Measurements from ENCODE around the gene TP53I13. TPM values are rescaled to one million over a fixed set of nuclear protein-coding genes. Genes with fewer than 3 reads are reported as not detected.
"Not testable (repeated sequence)": the region's sequence is repeated elsewhere in the genome, so short reads cannot be mapped to it uniquely, and the experiment has no call there.

TP53I13 gene, protein sequence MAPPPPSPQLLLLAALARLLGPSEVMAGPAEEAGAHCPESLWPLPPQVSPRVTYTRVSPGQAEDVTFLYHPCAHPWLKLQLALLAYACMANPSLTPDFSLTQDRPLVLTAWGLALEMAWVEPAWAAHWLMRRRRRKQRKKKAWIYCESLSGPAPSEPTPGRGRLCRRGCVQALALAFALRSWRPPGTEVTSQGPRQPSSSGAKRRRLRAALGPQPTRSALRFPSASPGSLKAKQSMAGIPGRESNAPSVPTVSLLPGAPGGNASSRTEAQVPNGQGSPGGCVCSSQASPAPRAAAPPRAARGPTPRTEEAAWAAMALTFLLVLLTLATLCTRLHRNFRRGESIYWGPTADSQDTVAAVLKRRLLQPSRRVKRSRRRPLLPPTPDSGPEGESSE
- 53.2 TPM for polyA plus RNA-seq (2012; ENCODE audit: insufficient read depth, insufficient read length)

- peak within 1 kb of the TSS; percentile 83 for H3K4me3 ChIP-seq (ENCODE audit: low read length)
- DNase-seq (ENCODE audit: low read depth, low spot score), result peak; percentile 85
Measured at GRCh38 chr17:29568331-29569244, at the start of gene TP53I13. TSS of gene TP53I13 (plus strand) at chr17:29568701. CDS start at chr17:29568759, 58 bp downstream.

DNA sequence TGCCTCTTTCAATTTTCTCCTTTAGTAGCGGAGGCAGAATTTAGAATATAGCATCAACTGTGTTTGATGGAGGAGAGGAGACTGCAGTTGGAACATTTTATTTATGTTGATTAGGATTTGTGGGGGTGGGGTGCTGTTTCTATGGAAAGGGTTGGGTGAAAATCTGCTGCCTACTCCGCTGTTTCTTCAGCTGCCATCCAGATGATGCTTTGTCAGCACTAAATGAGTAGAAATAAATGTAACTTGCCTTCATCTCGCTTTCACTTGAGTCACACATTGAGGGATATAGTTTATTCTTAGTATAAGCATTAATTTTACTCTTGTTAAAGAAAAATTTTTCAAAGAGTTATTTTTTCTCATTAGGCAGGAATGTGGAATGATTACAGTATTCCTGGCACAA lies 43.8 kb upstream of the TP53I13 start:
- no peak for DNase-seq (ENCODE audit: low read depth, low spot score)
- H3K4me3 ChIP-seq (ENCODE audit: low read length), result no peak overlapping the region

- no peak overlapping the region for H3K4me3 ChIP-seq (ENCODE audit: low read length)
- DNase-seq (ENCODE audit: low read depth, low spot score), result no peak
Measured at GRCh38 chr17:29526322-29526721, 42.2 kb upstream of the TP53I13 start.

- no peak overlapping the region for H3K4me3 ChIP-seq (ENCODE audit: low read length)
- DNase-seq (ENCODE audit: low read depth, low spot score), result no peak
Measured at GRCh38 chr17:29533976-29534375, 34.5 kb upstream of the TP53I13 start.

GRCh38 chr17:29544066-29544465 lies 24.4 kb upstream of the TP53I13 start:
- DNase-seq (ENCODE audit: low read depth, low spot score), result no peak
- H3K4me3 ChIP-seq (ENCODE audit: low read length), result no peak overlapping the region

GRCh38 chr17:29546085-29546484 lies 22.4 kb upstream of the TP53I13 start:
- no peak overlapping the region for H3K4me3 ChIP-seq (ENCODE audit: low read length)
- no peak for DNase-seq (ENCODE audit: low read depth, low spot score)

DNA sequence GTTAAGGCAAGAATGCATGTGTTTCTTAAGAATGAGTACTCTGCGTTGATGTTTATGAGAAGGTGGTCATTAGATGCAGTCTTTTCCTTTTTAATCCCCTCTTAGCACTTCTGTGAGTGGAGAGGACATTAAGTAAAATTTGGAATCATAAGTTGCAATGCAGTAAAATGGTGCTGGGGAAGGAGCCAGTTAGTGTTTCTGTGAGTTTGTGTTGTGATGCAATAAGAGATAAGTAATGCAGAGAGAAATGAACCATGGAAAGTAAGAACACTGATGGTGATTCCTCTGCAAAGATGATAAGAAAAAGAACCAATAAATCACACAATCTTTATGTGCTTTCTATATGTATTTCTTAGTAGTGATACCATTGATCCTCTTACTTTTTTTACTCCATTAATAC lies 21.7 kb upstream of the TP53I13 start:
- DNase-seq (ENCODE audit: low read depth, low spot score), result no peak
- H3K4me3 ChIP-seq (ENCODE audit: low read length), result no peak overlapping the region

GRCh38 chr17:29549177-29549923 lies 19.2 kb upstream of the TP53I13 start:
- H3K4me3 ChIP-seq (ENCODE audit: low read length), result no peak overlapping the region
- DNase-seq (ENCODE audit: low read depth, low spot score), result no peak

GRCh38 chr17:29555840-29556239 lies 12.7 kb upstream of the TP53I13 start:
- DNase-seq (ENCODE audit: low read depth, low spot score), result no peak
- no peak overlapping the region for H3K4me3 ChIP-seq (ENCODE audit: low read length)

- DNase-seq (ENCODE audit: low read depth, low spot score), result no peak
Measured at GRCh38 chr17:29557085-29557738, 11.3 kb upstream of the TP53I13 start.

GRCh38 chr17:29557739-29558116 lies 10.8 kb upstream of the TP53I13 start:
- no peak overlapping the region for H3K4me3 ChIP-seq (ENCODE audit: low read length)
- no peak for DNase-seq (ENCODE audit: low read depth, low spot score)

More at GRCh38 chr17:29557085-29557738, 11.3 kb upstream of the TP53I13 start:
- H3K4me3 ChIP-seq (ENCODE audit: low read length), result no peak overlapping the region

- not testable (repeated sequence) for H3K4me3 ChIP-seq (ENCODE audit: low read length); DNase-seq (ENCODE audit: low read depth, low spot score)
Measured at GRCh38 chr17:29558139-29558538, 10.4 kb upstream of the TP53I13 start.

DNA sequence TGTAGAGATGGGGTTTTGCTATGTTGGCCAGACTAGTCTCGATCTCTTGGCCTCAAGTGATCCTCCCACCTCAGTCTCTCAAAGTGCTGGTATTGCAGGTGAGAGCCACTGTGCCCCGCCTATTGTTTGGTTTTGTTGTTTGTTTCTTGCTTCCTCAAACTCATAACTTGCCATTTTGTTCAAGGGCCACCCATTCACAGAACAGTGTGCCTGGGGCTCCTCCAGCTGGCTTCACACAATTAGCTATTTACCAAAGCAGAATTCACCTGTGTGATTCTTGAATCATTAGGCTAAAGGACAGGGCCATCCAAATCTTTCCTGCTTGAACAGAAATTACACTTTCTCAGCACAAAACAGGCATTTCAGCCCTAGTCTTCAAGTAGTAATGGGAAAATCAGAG lies 8.9 kb upstream of the TP53I13 start:
- H3K4me3 ChIP-seq (ENCODE audit: low read length), result no peak overlapping the region

GRCh38 chr17:29560316-29560715 lies 8.2 kb upstream of the TP53I13 start:
- DNase-seq (ENCODE audit: low read depth, low spot score), result no peak

More for the DNA sequence above, 8.9 kb upstream of the TP53I13 start:
- no peak for DNase-seq (ENCODE audit: low read depth, low spot score)

GRCh38 chr17:29561554-29562517 lies 6.7 kb upstream of the TP53I13 start:
- H3K4me3 ChIP-seq (ENCODE audit: low read length), result no peak overlapping the region
- DNase-seq (ENCODE audit: low read depth, low spot score), result no peak

More at GRCh38 chr17:29560316-29560715, 8.2 kb upstream of the TP53I13 start:
- no peak overlapping the region for H3K4me3 ChIP-seq (ENCODE audit: low read length)

- DNase-seq (ENCODE audit: low read depth, low spot score), result no peak
- no peak overlapping the region for H3K4me3 ChIP-seq (ENCODE audit: low read length)
Measured at GRCh38 chr17:29562615-29563014, 5.9 kb upstream of the TP53I13 start.

GRCh38 chr17:29563816-29564215 lies 4.7 kb upstream of the TP53I13 start:
- H3K4me3 ChIP-seq (ENCODE audit: low read length), result no peak overlapping the region
- DNase-seq (ENCODE audit: low read depth, low spot score), result peak; percentile 66
